T-cell (primary cell): ENCODE results near the gene HLA-DOB. TPM values are rescaled to one million over a fixed set of nuclear protein-coding genes. Genes with fewer than 3 reads are reported as not detected.
"Not testable (repeated sequence)": the region's sequence is repeated elsewhere in the genome, so short reads cannot be mapped to it uniquely, and the experiment has no call there.

ENCODE experiments used
- ATAC-seq, 4 experiments: fragments of 200-7000 bp in 3 of 4; fragments of 150-1000 bp in 1 of 4; cut with Tn5 transposase; replicated peaks in 1 of 4; 1 replicate in 3 of 4; 2 replicates in 1 of 4; pipeline ENCODE4 v1.10.0; 2021; ENCODE audit warnings: moderate library complexity in 3 of 4, mild to moderate bottlenecking in 2 of 4, moderate number of reproducible peaks in 1 of 4
- CTCF ChIA-PET, 2 donors: fragments of 300-600 bp; sonication (Branson Sonifier 250); formaldehyde crosslinking; loops; one replicate each; lab custom pipeline; 2022; ENCODE audit warnings: antibody characterized with exemption in 2 of 2; lab: Charles Lee
- POLR2A ChIA-PET, 2 donors: fragments of 300-600 bp; sonication (Branson Sonifier 250); formaldehyde crosslinking; loops; one replicate each; lab custom pipeline; 2022; ENCODE audit warnings: antibody characterized with exemption in 2 of 2; lab: Charles Lee
- DNase-seq, 35 experiments: peaks; one replicate each; pipeline versions ENCODE4 v3.0.0 to v3.0.0-alpha.2; 2013 to 2023
- H3K27ac ChIP-seq: one replicate; pipeline ENCODE4 v1.5.1; 2013; ENCODE audit warnings: low read length
- H3K27me3 ChIP-seq, 2 experiments: replicated peaks in 1 of 2; 1 replicate in 1 of 2; 2 replicates in 1 of 2; pipeline versions ENCODE4 v1.6.1 to v1.7.0; 2013; ENCODE audit warnings: low read length in 1 of 2, mixed read lengths in 1 of 2; ENCODE audit not compliant: control insufficient read depth in 2 of 2, insufficient read depth in 2 of 2; ENCODE audit errors: extremely low read depth in 1 of 2
- H3K36me3 ChIP-seq, 2 donors: 1 replicate in 1 of 2; 2 replicates in 1 of 2; pipeline versions ENCODE4 v1.6.1 to v1.7.0; 2013; ENCODE audit warnings: low read length in 1 of 2; ENCODE audit not compliant: control insufficient read depth in 2 of 2, insufficient read depth in 1 of 2; ENCODE audit errors: extremely low read depth in 1 of 2
- H3K4me1 ChIP-seq, 2 experiments: 1 replicate in 1 of 2; 2 replicates in 1 of 2; pipeline versions ENCODE4 v1.6.1 to v1.7.0; 2013; ENCODE audit warnings: low read length in 2 of 2, mixed read lengths in 1 of 2; ENCODE audit not compliant: insufficient read depth in 2 of 2, control insufficient read depth in 1 of 2; ENCODE audit errors: extremely low read depth in 1 of 2
- H3K4me3 ChIP-seq, 2 donors: 1 replicate in 1 of 2; 2 replicates in 1 of 2; pipeline versions ENCODE4 v1.5.1 to v1.7.0; 2013; ENCODE audit warnings: mild to moderate bottlenecking in 2 of 2, low read length in 1 of 2, moderate library complexity in 1 of 2; ENCODE audit not compliant: control insufficient read depth in 1 of 2; ENCODE audit errors: extremely low read depth in 1 of 2
- H3K9me3 ChIP-seq: 2 replicates; pipeline ENCODE4 v1.7.0; 2013
- H3K27ac Mint-ChIP-seq, 2 donors: one replicate each; pipeline ENCODE4 v1.8.0; 2020 to 2021; ENCODE audit warnings: mild to moderate bottlenecking in 2 of 2, mixed read lengths in 2 of 2
- H3K27me3 Mint-ChIP-seq, 2 donors: one replicate each; pipeline ENCODE4 v1.8.0; 2021 to 2022; ENCODE audit warnings: mixed read lengths in 2 of 2
- H3K36me3 Mint-ChIP-seq: one replicate; pipeline ENCODE4 v1.8.0; 2021; ENCODE audit warnings: mixed read lengths
- H3K4me1 Mint-ChIP-seq, 3 donors: one replicate each; pipeline ENCODE4 v1.8.0; 2020 to 2022; ENCODE audit warnings: mixed read lengths in 3 of 3, mild to moderate bottlenecking in 1 of 3
- H3K4me3 Mint-ChIP-seq, 3 donors: one replicate each; pipeline ENCODE4 v1.8.0; 2020 to 2022; ENCODE audit warnings: mild to moderate bottlenecking in 3 of 3, mixed read lengths in 3 of 3, moderate library complexity in 3 of 3
- H3K9me3 Mint-ChIP-seq, 3 donors: one replicate each; pipeline ENCODE4 v1.8.0; 2020 to 2022; ENCODE audit warnings: mixed read lengths in 3 of 3
- WGBS: methylation state at CpG from one replicate; pipeline ENCODE4 v1.1.5; 2013; ENCODE audit warnings: missing lambda C conversion rate; ENCODE audit not compliant: insufficient coverage; 5-methylcytosine and 5-hydroxymethylcytosine counted together
- total RNA-seq, 35 experiments: library from RNA in 6 of 35; stranded (reverse) in 6 of 35; fragments of 120-200 nt in 1 of 35; gene quantifications; one replicate each; pipeline versions ENCODE4 v1.2.1 to v1.2.4 and lab custom pipeline; 2013 to 2026

HLA-DOB gene
- total RNA-seq, 5 donors from 2014 or later (not counting 1 experiment from before 2014, with no cell fraction given), result 3.3 to 8.2 (median 3.9) TPM

DNA sequence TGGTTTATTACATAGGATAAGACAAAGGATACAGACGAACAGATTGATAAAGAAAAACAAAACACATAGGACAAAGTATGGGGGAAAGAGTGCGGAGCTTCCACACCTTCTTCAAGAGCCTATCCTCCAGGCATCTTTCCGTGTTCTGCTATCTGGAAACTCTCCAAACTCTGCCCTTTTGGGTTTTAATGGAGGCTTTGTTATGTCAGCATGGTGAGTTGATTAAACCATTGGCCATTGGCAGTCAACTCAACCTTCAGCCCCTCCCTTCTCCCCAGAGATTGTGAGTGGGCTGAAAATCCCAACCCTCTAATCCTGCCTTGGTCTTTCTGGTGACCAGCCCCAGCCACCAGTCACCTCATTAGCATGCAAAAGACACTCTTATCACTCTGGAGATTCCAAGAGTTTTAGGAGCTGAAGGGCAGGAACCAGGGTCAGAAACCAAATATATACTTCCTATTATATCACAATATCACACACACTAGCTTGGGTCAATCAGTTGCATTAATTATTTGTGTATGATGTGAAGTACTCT is 23.8 kb downstream of the HLA-DOB start:
- Histone ChIP-seq H3K36me3 (no peaks in the 10 kb centered on the region), H3K9me3 (no peaks in the 10 kb centered on the region), H3K27ac (no peak overlapping the region), H3K4me1 (peaks cover 10 to 13% of the 10 kb centered on the region in 2 experiments), H3K4me3 (no peak overlapping the region), H3K27me3 (peaks cover 0 to 22% of the 10 kb centered on the region in 2 experiments)
- Mint-ChIP-seq H3K36me3 (no peaks in the 10 kb centered on the region), H3K4me1 (peaks cover 21 to 26% (median 26%) of the 10 kb centered on the region in 3 donors), H3K27me3 (peaks cover 12 to 53% of the 10 kb centered on the region in 2 donors), H3K27ac (no peak overlapping the region), H3K4me3 (no peak overlapping the region), H3K9me3 (no peaks in the 10 kb centered on the region)
- DNase-seq, result no peak
- ATAC-seq, result no peak
- no CpG with 5 or more reads among the region's 3 CpGs for WGBS
- ChIA-PET POLR2A (no interaction called here), CTCF (interaction anchor here in 1 of 2 donors (0.9 to 1.3 kb wide), 3 partner anchors 101 to 379 kb away, joined by 3 to 4 read pairs (median 3); no protein-coding TSS in a partner anchor)

DNA sequence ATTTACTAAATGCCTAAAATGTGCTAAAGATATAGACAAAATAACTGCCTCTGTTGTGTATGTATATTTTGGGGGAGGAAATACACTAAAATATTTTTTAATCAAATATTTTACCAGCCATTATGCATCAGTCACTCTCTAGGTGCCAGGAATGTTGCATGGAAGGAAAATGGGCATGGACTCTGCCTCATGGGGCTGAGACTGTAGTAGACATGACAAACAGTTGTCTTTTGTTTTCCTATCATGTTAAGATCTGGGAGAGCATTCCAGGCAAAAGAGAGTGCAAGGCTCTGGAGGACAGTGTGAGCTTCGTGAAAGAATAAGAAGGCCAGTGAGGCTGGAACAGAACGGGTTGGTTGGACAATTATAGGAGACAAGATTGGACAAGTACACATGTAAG is 26.5 kb downstream of the HLA-DOB start:
- peaks cover 3 to 10% of the 10 kb centered on the region in 2 experiments for H3K4me1 ChIP-seq
- 60% methylated on average over 1 of the region's 2 CpGs for WGBS
- Mint-ChIP-seq H3K4me3 (no peak overlapping the region), H3K36me3 (no peaks in the 10 kb centered on the region), H3K27me3 (peaks cover 36 to 67% of the 10 kb centered on the region in 2 donors), H3K27ac (no peak overlapping the region), H3K9me3 (no peaks in the 10 kb centered on the region), H3K4me1 (peaks cover 15 to 17% (median 15%) of the 10 kb centered on the region in 3 donors)
- H3K27ac ChIP-seq, result no peak overlapping the region
- ChIA-PET POLR2A (no interaction called here), CTCF (no interaction called here)
- H3K36me3 ChIP-seq, result no peaks in the 10 kb centered on the region
- no peaks in the 10 kb centered on the region for H3K9me3 ChIP-seq
- no peak overlapping the region for H3K4me3 ChIP-seq
- ATAC-seq (no peak), DNase-seq (no peak)
- H3K27me3 ChIP-seq, result peaks cover 0 to 6% of the 10 kb centered on the region in 2 experiments

GRCh38 chr6:32785781-32786533 is 30.8 kb downstream of the HLA-DOB start:
- ChIA-PET POLR2A (no interaction called here), CTCF (interaction anchor here (0.7 to 2.0 kb wide), 19 partner anchors 8 to 708 kb away, joined by 3 to 18 read pairs (median 4); partner anchors contain the start of gene HLA-DQB1 (in 1 of the 2))
- Histone ChIP-seq H3K36me3 (no peaks in the 10 kb centered on the region), H3K9me3 (no peaks in the 10 kb centered on the region), H3K4me3 (no peak overlapping the region), H3K27me3 (no peaks in the 10 kb centered on the region), H3K27ac (no peak overlapping the region), H3K4me1 (no peaks in the 10 kb centered on the region)
- ATAC-seq (peak in 3 of 4 experiments; percentile 53 to 71 (median 67)), DNase-seq (peak in 12 of 35 experiments; percentile 8 to 66 (median 18))
- WGBS, result 36% methylated on average over 4 of the region's 5 CpGs
- no peak overlapping the region for H3K27ac Mint-ChIP-seq
- H3K27me3 Mint-ChIP-seq, result peaks cover 41 to 43% of the 10 kb centered on the region in 2 donors
- H3K9me3 Mint-ChIP-seq, result peaks cover 0 to 14% (median 0%) of the 10 kb centered on the region in 3 donors
- H3K4me3 Mint-ChIP-seq, result no peak overlapping the region
- peaks cover 5% of the 10 kb centered on the region for H3K36me3 Mint-ChIP-seq
- no peaks in the 10 kb centered on the region for H3K4me1 Mint-ChIP-seq

GRCh38 chr6:32782923-32783322 is 33.9 kb downstream of the HLA-DOB start:
- H3K36me3 ChIP-seq, DNase-seq, ATAC-seq, CTCF ChIA-PET, H3K36me3 Mint-ChIP-seq, H3K4me3 ChIP-seq, H3K9me3 ChIP-seq, H3K27me3 ChIP-seq, H3K4me1 ChIP-seq, H3K4me3 Mint-ChIP-seq, H3K27ac ChIP-seq, H3K27ac Mint-ChIP-seq, POLR2A ChIA-PET, H3K4me1 Mint-ChIP-seq: not testable (repeated sequence)
- Mint-ChIP-seq H3K9me3 (peaks cover 0 to 14% (median 0%) of the 10 kb centered on the region in 3 donors), H3K27me3 (peaks cover 27 to 38% of the 10 kb centered on the region in 2 donors)

DNA sequence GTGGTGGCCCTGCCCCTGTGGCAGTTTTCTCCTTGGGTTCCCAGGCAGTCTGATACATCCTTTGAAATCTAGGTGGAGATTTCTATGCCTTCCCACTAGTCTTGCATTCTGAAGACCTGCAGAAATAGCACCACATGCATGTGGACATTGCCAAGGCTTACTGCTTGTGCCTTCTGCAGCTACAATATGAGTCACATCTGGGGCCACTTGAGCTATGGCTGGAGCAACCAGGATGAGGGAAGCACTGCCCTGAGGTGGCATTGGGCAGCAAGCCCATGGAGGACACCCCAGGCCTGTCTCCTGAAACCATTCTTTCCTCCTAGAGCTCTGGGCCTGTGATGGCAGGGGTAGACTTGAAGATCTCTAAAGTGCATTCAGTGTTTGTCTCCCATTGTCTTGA is 37.8 kb downstream of the HLA-DOB start:
- H3K9me3 ChIP-seq, result no peaks in the 10 kb centered on the region
- H3K27ac ChIP-seq, result no peak overlapping the region
- H3K36me3 ChIP-seq, result no peaks in the 10 kb centered on the region
- H3K4me3 ChIP-seq, result no peak overlapping the region
- no peak overlapping the region for H3K27ac Mint-ChIP-seq
- DNase-seq (no peak), ATAC-seq (no peak)
- H3K9me3 Mint-ChIP-seq, result peaks cover 0 to 14% (median 0%) of the 10 kb centered on the region in 3 donors
- ChIA-PET POLR2A (no interaction called here), CTCF (no interaction called here)
- no peak overlapping the region for H3K4me3 Mint-ChIP-seq
- H3K4me1 ChIP-seq, result no peaks in the 10 kb centered on the region
- H3K27me3 Mint-ChIP-seq, result peaks cover 12 to 18% of the 10 kb centered on the region in 2 donors
- H3K4me1 Mint-ChIP-seq, result no peaks in the 10 kb centered on the region
- H3K36me3 Mint-ChIP-seq, result peaks cover 5% of the 10 kb centered on the region
- H3K27me3 ChIP-seq, result peaks cover 0 to 7% of the 10 kb centered on the region in 2 experiments

DNA sequence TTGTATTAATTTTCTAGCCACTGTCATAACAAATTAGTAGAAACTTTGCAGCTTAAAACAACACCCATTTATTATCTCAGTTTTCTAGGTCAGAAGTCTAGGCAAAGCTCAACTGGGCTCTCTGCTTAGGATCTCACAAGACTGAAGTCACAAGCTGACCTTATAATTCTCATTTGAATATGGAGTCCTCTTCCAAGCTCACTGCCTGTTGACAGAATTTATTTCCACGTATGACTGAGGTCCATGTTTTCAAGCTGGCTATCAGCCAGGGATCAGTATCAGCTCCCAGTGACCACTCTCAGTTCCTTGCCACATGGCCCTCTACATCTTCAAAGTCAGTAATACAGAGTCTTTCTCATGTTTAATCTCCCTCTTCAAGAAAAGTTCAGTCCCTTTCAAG is 41.7 kb downstream of the HLA-DOB start:
- no peaks in the 10 kb centered on the region for H3K9me3 ChIP-seq
- Mint-ChIP-seq H3K27ac (no peak overlapping the region), H3K4me1 (peaks cover 0 to 5% (median 0%) of the 10 kb centered on the region in 3 donors), H3K27me3 (peaks cover 23 to 28% of the 10 kb centered on the region in 2 donors), H3K9me3 (no peaks in the 10 kb centered on the region), H3K4me3 (no peak overlapping the region), H3K36me3 (no peaks in the 10 kb centered on the region)
- CTCF ChIA-PET, result no interaction called here
- no peaks in the 10 kb centered on the region for H3K36me3 ChIP-seq
- 67% methylated on average over 1 of the region's 1 CpG for WGBS
- no peak overlapping the region for H3K4me3 ChIP-seq
- no peak overlapping the region for H3K27ac ChIP-seq
- peaks cover 0 to 11% of the 10 kb centered on the region in 2 experiments for H3K27me3 ChIP-seq
- DNase-seq, result no peak
- H3K4me1 ChIP-seq, result no peaks in the 10 kb centered on the region
- ATAC-seq, result no peak
- POLR2A ChIA-PET, result no interaction called here
